Measurements from ENCODE around the gene BAG3. TPM values are rescaled to one million over a fixed set of nuclear protein-coding genes. Genes with fewer than 3 reads are reported as not detected.

The BAG3 gene
- total and polyA plus RNA-seq, 2 of the 8 experiments (the other 6 are each of a cell fraction or from before 2014, with no cell fraction given), result 3.5 to 13.3 TPM

DNA sequence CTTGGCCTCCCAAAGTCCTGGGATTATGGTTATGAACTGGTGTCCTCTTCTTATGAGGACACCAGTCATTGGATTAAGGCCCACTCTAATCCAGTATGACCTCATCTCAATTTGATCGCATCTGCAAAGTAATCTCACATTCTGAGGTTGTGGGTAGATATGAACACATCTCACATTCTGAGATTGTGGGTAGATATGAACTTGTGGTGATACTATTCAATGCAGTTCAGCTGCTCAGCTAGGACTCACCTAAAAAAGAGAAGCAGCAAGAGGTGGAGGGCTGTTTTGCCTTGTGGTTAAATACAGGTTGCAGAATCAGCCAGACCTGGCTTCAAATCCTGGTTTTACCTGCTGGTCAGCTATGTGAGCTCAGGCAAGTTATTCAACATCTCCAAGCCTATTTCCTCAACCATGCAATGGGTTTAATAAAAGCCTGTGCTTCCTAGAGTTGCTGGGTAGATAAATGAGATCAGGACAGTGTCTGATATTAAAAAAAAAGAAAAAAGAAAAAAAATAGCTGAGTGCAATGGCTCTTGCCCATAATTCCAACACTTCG is 8.5 kb upstream of the BAG3 start:
- Histone ChIP-seq H4K5ac (ENCODE audit: insufficient read length, low read depth, low read length) (no peak overlapping the region), H3K4ac (replicated peaks; ENCODE audit: insufficient read length, low read depth, low read length) (no peak overlapping the region), H2BK12ac (ENCODE audit: low read depth, low read length) (no peak overlapping the region), H3K14ac (ENCODE audit: insufficient read length) (no peak overlapping the region), H3K79me2 (ENCODE audit: control insufficient read depth in 1 of 2, insufficient read depth in 2 of 2, low read length in 2 of 2) (no peaks in the 10 kb centered on the region), H3K4me2 (ENCODE audit: insufficient read depth in 1 of 2, low read depth in 2 of 2, low read length in 2 of 2) (no peak overlapping the region), H4K8ac (ENCODE audit: extremely low read depth, insufficient read depth, low read length) (no peak overlapping the region), H3K4me1 (replicated peaks in 1 of 4; ENCODE audit: control insufficient read depth in 3 of 4, insufficient read depth in 4 of 4, low read length in 3 of 4) (no peaks in the 10 kb centered on the region; a peak in 2 of 7 replicates), H3K9ac (replicated peaks in 1 of 4; ENCODE audit: extremely low read depth in 1 of 4, low read depth in 3 of 4, low read length in 3 of 4) (no peak overlapping the region), H2BK15ac (ENCODE audit: low read length) (no peak overlapping the region), H3K9me3 (ENCODE audit: insufficient read depth in 2 of 2, low read depth in 1 of 2, low read length in 1 of 2) (no peaks in the 10 kb centered on the region), H3K27ac (ENCODE audit: low read depth, low read length) (no peak overlapping the region), H2BK20ac (ENCODE audit: low read length) (no peak overlapping the region), H4K20me1 (replicated peaks in 1 of 2; ENCODE audit: control insufficient read depth in 1 of 2, insufficient read depth in 2 of 2, low read length in 2 of 2) (no peaks in the 10 kb centered on the region), H3K23ac (ENCODE audit: insufficient read length) (no peak overlapping the region), H2AK5ac (ENCODE audit: low read depth, low read length) (no peak overlapping the region), H2BK5ac (ENCODE audit: low read depth, low read length) (no peak overlapping the region), H3K27me3 (replicated peaks in 1 of 4; ENCODE audit: control insufficient read depth in 3 of 4, extremely low read depth in 1 of 4, insufficient read depth in 3 of 4, low read length in 3 of 4) (no peaks in the 10 kb centered on the region), H3K36me3 (ENCODE audit: control insufficient read depth in 2 of 4, insufficient read depth in 4 of 4, low read length in 3 of 4) (no peaks in the 10 kb centered on the region), H2AFZ (ENCODE audit: low read length) (no peak overlapping the region), H2BK120ac (replicated peaks; ENCODE audit: low read depth, low read length) (no peak overlapping the region), H3K79me1 (ENCODE audit: low read depth, low read length) (no peaks in the 10 kb centered on the region), H3K18ac (ENCODE audit: extremely low read depth, low read length) (no peak overlapping the region), H3K56ac (replicated peaks; ENCODE audit: insufficient read length, low read depth, low read length) (no peak overlapping the region), H3K23me2 (ENCODE audit: low read depth, low read length) (no peaks in the 10 kb centered on the region; the same call in 1 of the 2 replicates), H4K91ac (replicated peaks; ENCODE audit: insufficient read length, low read length) (no peak overlapping the region), H3K4me3 (ENCODE audit: extremely low read depth in 1 of 4, insufficient read depth in 2 of 4, low read depth in 3 of 4, low read length in 4 of 4) (no peak overlapping the region)
- TF ChIP-seq CTBP2 (IDR thresholded peaks at IDR 0.05; ENCODE audit: borderline replicate concordance, insufficient read depth, insufficient read length, low read length) (no peak), RBBP5 (IDR thresholded peaks at IDR 0.05; ENCODE audit: borderline replicate concordance, low read depth, low read length) (no peak), SIRT6 (IDR thresholded peaks at IDR 0.05; ENCODE audit: low read length) (no peak), SIN3A (conservative IDR thresholded peaks at IDR 0.05 in 1 of 2, IDR thresholded peaks at IDR 0.05 in 1 of 2; ENCODE audit: low read depth in 1 of 2, low read length in 2 of 2) (no peak), RNF2 (IDR thresholded peaks at IDR 0.05; ENCODE audit: borderline replicate concordance, low read depth, low read length, missing control alignments, poor library complexity, severe bottlenecking) (no peak), TAF7 (optimal IDR thresholded peaks at IDR 0.05; ENCODE audit: borderline replicate concordance, low read depth, low read length) (no peak), RXRA (IDR thresholded peaks at IDR 0.05; ENCODE audit: insufficient read depth, low read depth, low read length) (no peak)
- TF ChIP-seq, protein P1, sequence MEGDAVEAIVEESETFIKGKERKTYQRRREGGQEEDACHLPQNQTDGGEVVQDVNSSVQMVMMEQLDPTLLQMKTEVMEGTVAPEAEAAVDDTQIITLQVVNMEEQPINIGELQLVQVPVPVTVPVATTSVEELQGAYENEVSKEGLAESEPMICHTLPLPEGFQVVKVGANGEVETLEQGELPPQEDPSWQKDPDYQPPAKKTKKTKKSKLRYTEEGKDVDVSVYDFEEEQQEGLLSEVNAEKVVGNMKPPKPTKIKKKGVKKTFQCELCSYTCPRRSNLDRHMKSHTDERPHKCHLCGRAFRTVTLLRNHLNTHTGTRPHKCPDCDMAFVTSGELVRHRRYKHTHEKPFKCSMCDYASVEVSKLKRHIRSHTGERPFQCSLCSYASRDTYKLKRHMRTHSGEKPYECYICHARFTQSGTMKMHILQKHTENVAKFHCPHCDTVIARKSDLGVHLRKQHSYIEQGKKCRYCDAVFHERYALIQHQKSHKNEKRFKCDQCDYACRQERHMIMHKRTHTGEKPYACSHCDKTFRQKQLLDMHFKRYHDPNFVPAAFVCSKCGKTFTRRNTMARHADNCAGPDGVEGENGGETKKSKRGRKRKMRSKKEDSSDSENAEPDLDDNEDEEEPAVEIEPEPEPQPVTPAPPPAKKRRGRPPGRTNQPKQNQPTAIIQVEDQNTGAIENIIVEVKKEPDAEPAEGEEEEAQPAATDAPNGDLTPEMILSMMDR (IDR thresholded peaks at IDR 0.05; ENCODE audit: control extremely low read depth in 1 of 3, insufficient read depth in 1 of 3, low read depth in 1 of 3, low read length in 3 of 3), result no peak
- POLR2A ChIA-PET (ENCODE audit: partially characterized antibody), result interaction anchor here (1.9 kb wide), 1 partner anchor 8 kb away, joined by 6 read pairs; the partner anchor contains the start of gene BAG3
- CTCF ChIA-PET (ENCODE audit: partially characterized antibody), result interaction anchor here (0.6 to 4.2 kb wide), 16 partner anchors 11 to 1370 kb away, joined by 3 to 55 read pairs (median 4); partner anchors contain the start of gene INPP5F
- FAIRE-seq (no peak), DNase-seq (ENCODE audit: low read depth in 1 of 2, low spot score in 2 of 2) (no peak)
- 84% methylated on average over 2 of the region's 2 CpGs; no CpG with 5 or more reads in 1 of the 2 experiments for WGBS, 2 experiments (ENCODE audit: extremely low coverage in 1 of 2, insufficient coverage in 1 of 2, insufficient read length in 1 of 2, insufficient replicate concordance in 2 of 2, low coverage in 1 of 2, low lambda C conversion rate in 2 of 2, missing lambda C conversion rate in 1 of 2)

Measured in H1 (cell line).